ENCODE results near the gene ACAP2.
A peak's percentile ranks its signal among the peaks of the same experiment; 100 is the strongest.
"Not testable (repeated sequence)": the region's sequence is repeated elsewhere in the genome, so short reads cannot be mapped to it uniquely, and the experiment has no call there.

ACAP2 gene, protein sequence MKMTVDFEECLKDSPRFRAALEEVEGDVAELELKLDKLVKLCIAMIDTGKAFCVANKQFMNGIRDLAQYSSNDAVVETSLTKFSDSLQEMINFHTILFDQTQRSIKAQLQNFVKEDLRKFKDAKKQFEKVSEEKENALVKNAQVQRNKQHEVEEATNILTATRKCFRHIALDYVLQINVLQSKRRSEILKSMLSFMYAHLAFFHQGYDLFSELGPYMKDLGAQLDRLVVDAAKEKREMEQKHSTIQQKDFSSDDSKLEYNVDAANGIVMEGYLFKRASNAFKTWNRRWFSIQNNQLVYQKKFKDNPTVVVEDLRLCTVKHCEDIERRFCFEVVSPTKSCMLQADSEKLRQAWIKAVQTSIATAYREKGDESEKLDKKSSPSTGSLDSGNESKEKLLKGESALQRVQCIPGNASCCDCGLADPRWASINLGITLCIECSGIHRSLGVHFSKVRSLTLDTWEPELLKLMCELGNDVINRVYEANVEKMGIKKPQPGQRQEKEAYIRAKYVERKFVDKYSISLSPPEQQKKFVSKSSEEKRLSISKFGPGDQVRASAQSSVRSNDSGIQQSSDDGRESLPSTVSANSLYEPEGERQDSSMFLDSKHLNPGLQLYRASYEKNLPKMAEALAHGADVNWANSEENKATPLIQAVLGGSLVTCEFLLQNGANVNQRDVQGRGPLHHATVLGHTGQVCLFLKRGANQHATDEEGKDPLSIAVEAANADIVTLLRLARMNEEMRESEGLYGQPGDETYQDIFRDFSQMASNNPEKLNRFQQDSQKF

DNA sequence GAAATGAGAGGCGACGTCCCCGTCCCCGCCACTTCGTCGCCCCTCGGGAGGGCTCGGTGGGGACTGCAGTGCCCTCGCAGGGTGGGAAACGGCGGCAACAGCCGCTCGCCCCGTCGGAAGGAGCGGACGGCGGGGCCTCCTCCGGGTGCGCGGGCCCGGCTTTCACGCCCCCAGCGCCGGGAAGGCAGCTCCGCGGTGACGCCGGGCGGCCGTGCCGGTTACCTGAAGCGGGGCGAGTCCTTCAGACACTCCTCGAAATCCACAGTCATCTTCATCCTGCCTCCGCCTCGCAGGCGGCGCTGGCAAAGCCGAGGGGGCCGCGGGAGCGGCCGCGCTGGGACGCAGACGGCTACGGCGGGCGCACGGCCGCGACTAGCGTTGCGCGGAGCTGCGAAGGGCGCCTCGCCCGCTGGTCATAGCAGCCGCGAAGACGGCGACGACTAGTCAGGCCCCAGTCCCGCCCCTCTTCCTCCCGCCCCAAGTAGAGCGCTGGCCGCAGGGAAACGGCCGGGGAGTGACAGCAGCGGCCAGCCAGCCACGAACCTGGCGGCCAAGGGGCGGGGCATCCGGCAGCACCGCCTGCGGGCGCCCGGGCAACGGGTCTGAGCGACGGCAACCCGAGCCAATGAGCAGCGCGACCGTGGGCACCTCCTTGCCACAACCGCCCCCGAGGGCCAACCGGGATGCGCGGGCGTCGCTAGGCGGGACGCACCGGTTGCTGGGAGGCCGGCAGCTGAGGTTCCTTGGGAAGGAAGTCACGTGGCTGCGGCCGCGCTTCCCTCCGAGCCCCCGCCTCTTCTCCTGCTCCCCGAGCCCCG is at the start of gene ACAP2:
Gene ACAP2, minus strand, starts transcription at position 448 of the 818 bp plus-strand sequence. Its CDS starts 173 bp downstream, at position 275.
- H3K4me3 ChIP-seq (ENCODE audit: low read depth, low read length): peak within 1 kb of the TSS; percentile 95
- TF ChIP-seq, protein P1, sequence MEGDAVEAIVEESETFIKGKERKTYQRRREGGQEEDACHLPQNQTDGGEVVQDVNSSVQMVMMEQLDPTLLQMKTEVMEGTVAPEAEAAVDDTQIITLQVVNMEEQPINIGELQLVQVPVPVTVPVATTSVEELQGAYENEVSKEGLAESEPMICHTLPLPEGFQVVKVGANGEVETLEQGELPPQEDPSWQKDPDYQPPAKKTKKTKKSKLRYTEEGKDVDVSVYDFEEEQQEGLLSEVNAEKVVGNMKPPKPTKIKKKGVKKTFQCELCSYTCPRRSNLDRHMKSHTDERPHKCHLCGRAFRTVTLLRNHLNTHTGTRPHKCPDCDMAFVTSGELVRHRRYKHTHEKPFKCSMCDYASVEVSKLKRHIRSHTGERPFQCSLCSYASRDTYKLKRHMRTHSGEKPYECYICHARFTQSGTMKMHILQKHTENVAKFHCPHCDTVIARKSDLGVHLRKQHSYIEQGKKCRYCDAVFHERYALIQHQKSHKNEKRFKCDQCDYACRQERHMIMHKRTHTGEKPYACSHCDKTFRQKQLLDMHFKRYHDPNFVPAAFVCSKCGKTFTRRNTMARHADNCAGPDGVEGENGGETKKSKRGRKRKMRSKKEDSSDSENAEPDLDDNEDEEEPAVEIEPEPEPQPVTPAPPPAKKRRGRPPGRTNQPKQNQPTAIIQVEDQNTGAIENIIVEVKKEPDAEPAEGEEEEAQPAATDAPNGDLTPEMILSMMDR (IDR thresholded peaks at IDR 0.05; ENCODE audit: low read depth, low read length): no peak

DNA sequence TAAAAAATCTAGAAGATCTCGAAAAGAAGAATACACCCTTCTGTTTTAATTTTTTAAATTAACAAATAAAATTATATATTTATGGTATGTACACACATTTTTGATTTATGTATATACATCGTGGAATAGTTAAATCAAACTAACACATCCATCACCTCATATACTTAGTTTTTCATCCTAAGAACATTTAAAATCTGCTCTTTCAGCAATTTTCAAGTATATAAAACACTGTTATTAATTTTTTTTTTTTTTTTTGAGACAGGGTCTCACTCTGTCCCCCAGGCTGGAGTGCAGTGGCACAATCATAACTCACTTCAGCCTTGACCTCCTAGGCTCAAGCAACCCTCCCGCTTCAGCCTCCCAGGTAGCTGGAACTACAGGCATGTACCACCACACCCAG is 32.8 kb upstream of the ACAP2 start:
- TF ChIP-seq, protein P1 (IDR thresholded peaks at IDR 0.05; ENCODE audit: low read depth, low read length): no peak
- H3K4me3 ChIP-seq (ENCODE audit: low read depth, low read length): no peak overlapping the region

DNA sequence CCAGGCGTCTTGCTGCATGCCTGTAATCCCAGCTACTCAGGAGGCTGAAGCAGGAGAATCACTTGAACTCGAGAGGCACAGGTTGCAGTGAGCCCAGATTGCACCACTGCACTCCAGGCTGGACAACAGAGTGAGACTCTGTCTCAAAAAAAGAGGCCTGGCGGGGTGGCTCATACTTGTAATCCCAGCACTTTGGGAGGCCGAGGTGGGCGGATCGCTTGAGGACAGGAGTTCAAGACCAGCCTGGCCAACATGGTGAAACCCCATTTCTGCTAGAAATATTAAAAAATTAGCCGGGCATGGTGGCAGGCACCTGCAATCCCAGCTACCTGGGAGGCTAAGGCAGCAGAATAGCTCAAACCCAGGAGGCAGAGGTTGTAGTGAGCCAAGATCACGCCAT is 32.3 kb upstream of the ACAP2 start:
- H3K4me3 ChIP-seq (ENCODE audit: low read depth, low read length): not testable (repeated sequence)

DNA sequence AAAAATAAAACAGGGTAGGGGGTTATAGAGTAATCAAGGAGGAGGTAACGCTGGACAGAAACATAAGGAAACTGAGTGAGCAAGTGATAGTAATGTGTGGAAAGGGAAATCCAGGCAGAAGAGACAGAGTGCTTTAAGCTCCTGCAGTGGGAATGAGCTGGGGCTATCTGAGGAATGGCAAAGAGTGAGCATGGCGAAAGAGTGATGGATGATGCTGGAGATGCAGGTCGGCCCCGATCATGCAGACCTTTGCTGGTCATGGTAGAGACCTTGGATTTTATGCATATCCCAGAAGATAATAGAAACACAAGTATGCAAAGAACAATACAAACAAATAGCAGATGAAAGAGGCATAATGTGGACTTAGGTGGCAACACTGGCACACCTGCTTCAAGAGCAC is 26.0 kb upstream of the ACAP2 start:
- no peak overlapping the region for H3K4me3 ChIP-seq (ENCODE audit: low read depth, low read length)
- TF ChIP-seq, protein P1 (IDR thresholded peaks at IDR 0.05; ENCODE audit: low read depth, low read length): no peak

DNA sequence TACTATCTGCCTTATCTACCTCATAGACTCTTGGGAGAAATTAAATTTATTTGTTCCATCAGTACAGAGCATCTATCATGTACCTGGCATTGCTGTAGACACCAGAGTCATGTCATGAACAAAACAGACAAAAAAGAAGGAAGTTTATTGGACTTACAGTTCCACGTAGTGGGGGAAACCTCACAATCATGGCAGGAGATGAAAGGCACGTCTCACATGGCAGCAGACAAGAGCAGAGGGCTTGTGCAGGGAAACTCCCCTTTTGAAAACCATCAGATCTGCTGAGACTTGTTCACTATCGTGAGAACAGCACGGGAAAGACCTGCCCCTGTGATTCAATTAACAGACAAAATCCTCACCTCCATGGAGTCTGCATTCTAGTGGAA is 25.6 kb upstream of the ACAP2 start:
- TF ChIP-seq, protein P1 (IDR thresholded peaks at IDR 0.05; ENCODE audit: low read depth, low read length): no peak
- H3K4me3 ChIP-seq (ENCODE audit: low read depth, low read length): no peak overlapping the region

DNA sequence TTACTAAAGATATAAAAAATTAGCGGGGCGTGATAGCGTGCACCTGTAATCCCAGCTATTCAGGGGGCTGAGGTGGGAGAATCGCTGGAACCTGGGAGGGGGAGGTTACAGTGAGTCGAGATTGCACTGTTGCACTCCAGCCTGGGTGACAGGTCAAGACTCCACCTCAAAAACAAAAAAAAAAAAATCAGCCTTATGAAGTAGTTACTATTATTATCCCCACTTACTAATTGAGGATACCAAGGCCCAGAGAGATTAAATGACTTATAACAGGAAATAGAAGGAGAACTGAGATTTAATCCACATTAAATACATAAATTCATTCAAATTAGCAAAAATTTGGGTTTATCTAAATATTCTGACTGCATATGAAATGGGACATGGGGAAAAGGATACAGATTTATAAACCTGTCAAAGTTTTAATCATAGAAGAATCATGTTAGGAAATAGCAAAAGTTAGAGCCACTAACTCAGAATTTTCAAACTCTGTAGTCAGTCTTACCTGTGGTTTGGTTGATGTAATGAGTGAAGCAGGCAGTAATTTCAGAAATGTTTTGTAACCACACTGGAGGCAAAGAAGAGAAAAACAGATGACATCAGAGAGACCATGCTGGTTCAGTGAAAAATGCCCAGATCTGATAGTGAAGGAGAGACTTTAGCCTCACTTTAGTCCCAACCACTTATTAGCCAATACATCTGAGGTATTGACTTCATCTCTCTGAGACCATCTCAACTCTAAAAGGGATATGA is 25.0 kb upstream of the ACAP2 start:
- no peak overlapping the region for H3K4me3 ChIP-seq (ENCODE audit: low read depth, low read length)
- TF ChIP-seq, protein P1 (IDR thresholded peaks at IDR 0.05; ENCODE audit: low read depth, low read length): no peak

DNA sequence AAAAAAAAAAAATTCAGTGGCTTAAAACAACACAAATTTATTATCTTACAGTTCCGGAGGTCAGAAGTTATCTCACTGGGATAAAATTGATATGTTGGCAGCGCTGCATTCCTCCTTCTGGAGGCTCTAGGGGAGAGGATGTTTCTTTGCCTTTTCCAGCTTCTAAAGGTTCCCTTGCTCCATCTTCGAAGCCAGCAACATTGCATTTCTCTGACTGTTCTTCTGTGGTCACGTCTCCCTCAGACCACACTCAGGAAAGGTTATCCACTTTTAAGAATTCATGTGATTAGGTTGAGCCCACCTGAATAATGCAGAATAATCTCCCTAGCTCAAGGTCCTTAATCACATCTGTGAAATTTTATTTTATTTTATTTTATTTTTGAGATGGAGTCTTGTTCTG is 23.4 kb upstream of the ACAP2 start:
- TF ChIP-seq, protein P1 (IDR thresholded peaks at IDR 0.05; ENCODE audit: low read depth, low read length): no peak

DNA sequence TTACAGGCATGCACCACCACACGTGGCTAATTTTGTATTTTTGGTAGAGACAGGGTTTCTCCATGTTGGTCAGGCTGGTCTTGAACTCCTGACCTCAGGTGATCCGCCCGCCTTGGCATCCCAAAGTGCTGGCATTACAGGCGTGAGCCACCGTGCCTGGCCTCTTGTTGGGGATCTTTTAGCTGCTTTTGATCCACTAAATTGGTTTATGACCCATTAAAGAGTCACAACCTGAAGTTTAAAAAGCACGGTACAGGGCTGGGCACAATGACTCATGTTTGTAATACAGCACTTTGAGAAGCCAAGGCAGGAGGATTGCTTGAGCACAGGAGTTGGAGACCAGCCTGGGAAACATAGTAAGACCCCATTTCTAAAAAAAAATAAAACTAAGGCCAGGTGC is 20.1 kb upstream of the ACAP2 start:
- H3K4me3 ChIP-seq (ENCODE audit: low read depth, low read length): not testable (repeated sequence)

More for the DNA sequence above, 23.4 kb upstream of the ACAP2 start:
- no peak overlapping the region for H3K4me3 ChIP-seq (ENCODE audit: low read depth, low read length)

Measured in WI38 (cell line).